Measurements from ENCODE around the gene GPC1.
"Not testable (repeated sequence)": the region's sequence is repeated elsewhere in the genome, so short reads cannot be mapped to it uniquely, and the experiment has no call there.

GPC1 gene

DNA sequence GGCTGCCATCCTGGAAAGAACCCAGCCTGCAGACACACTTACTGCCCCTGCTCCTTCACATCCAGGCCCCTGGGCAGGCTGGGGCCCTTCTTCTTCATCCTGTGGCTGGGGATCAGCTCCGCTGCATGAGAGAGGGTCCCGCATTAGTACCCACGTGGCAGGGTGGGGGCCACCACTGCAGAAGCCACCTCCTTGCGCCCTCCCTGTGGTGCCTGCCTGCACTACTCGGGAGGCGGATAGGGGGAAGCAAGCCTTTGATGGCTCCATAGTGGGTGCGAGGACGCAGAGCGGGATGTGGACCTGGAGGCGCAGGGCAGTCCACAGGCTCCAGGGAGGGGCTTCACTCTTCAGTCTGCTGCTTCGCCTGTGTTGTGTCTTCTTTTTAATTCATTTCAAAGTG is 46.7 kb downstream of the GPC1 start:
- H3K4me3 ChIP-seq (ENCODE audit: low read depth, low read length) = no peak overlapping the region
- no peak for DNase-seq (ENCODE audit: low read depth)

DNA sequence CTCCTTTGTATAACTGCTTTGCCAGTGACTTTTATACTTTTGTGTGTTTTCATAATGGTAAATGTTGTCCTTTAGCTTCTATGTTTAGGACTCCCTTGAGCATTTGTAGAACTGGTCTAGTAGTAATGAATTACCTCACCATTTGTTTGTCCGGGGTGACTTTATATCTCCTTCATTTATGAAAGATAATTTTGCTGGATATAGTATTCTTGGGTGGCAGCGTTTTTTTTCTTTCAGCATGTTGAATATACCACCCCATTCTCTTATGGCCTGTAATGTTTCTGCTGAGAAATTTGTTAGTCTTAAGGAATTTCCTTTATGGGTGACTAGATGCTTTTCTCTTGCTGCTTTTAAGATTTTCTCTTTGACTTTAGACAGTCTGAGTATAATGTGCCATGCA is 56.0 kb downstream of the GPC1 start:
- TF ChIP-seq, protein P1, sequence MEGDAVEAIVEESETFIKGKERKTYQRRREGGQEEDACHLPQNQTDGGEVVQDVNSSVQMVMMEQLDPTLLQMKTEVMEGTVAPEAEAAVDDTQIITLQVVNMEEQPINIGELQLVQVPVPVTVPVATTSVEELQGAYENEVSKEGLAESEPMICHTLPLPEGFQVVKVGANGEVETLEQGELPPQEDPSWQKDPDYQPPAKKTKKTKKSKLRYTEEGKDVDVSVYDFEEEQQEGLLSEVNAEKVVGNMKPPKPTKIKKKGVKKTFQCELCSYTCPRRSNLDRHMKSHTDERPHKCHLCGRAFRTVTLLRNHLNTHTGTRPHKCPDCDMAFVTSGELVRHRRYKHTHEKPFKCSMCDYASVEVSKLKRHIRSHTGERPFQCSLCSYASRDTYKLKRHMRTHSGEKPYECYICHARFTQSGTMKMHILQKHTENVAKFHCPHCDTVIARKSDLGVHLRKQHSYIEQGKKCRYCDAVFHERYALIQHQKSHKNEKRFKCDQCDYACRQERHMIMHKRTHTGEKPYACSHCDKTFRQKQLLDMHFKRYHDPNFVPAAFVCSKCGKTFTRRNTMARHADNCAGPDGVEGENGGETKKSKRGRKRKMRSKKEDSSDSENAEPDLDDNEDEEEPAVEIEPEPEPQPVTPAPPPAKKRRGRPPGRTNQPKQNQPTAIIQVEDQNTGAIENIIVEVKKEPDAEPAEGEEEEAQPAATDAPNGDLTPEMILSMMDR (IDR thresholded peaks at IDR 0.05; ENCODE audit: low read depth, low read length, missing control alignments) = no peak
- no peak for DNase-seq (ENCODE audit: low read depth)
- H3K4me3 ChIP-seq (ENCODE audit: low read depth, low read length) = no peak overlapping the region

More for the DNA sequence above, 46.7 kb downstream of the GPC1 start:
- TF ChIP-seq, protein P1 (IDR thresholded peaks at IDR 0.05; ENCODE audit: low read depth, low read length, missing control alignments) = no peak

DNA sequence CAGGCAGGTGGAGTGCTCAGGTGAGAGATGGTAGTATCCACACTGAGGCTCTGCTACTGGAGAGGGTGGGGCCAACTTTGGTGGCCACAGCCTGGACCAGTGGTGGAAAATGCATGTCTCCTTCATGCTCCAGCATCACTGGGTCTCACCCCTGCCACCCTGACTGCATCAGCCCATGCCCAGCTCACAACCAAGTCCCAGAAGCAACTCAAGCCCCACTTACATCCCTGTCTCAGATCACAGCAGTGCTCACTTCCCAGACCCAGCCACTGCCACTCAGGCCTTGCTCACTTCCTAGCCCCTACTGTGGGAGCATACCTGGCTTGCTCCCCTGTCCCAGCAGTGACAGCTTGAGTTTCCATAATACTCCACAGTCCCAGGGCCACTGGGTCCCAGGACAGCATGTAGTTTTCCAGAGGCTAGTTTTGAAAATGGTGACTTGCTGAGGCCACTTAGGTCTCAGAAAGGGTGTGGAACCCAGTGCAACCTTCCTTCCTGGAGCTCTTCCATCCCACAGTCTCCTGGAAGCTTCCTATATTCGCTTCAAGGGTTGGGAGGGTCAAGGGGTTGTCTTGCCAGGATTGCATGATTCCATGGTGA is 58.8 kb downstream of the GPC1 start:
- H3K4me3 ChIP-seq (ENCODE audit: low read depth, low read length) = no peak overlapping the region
- DNase-seq (ENCODE audit: low read depth) = no peak
- TF ChIP-seq, protein P1 (IDR thresholded peaks at IDR 0.05; ENCODE audit: low read depth, low read length, missing control alignments) = no peak

GRCh38 chr2:240494942-240495341 is 59.5 kb downstream of the GPC1 start:
- not testable (repeated sequence) for H3K4me3 ChIP-seq (ENCODE audit: low read depth, low read length); DNase-seq (ENCODE audit: low read depth)

GRCh38 chr2:240497082-240497481 is 61.6 kb downstream of the GPC1 start:
- not testable (repeated sequence) for DNase-seq (ENCODE audit: low read depth); H3K4me3 ChIP-seq (ENCODE audit: low read depth, low read length)

DNA sequence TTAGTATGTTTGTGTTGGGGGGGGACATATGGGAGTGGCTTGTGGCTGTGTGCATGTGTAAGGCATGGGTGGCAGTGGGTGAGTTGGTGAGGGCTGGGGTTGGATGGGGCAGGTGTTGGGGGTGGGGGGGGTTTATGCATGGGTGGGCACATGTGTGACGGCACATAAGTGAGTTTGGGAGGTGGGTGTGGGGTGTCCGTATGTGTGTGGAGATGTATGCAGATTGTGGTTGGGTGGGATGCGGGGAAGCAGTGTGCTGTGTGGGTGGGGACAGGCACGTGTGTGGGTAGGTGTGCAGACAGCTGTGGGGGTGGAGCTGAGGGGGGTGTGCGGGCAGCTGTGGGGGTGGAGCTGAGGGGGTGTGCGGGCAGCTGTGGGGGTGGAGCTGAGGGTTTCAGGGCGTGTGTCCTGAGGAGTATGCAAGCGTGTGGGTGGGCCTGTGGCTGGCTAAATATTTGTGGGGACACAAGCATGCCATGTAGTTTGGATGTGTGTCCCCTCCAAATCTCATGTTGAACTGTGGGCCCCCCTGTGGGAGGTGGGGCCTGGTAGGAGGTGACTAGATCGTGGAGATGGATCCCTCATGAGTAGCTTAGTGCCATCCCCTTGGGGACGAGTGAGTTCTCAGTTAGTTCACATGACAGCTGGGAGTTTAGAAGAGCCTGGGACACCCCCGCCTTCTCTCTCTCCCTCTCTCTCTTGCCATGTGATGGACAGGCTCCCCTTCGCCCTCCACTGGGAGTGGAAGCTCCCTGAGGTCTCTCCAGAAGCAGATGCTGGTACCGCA is 62.9 kb downstream of the GPC1 start:
- H3K4me3 ChIP-seq (ENCODE audit: low read depth, low read length) = no peak overlapping the region
- TF ChIP-seq, protein P1 (IDR thresholded peaks at IDR 0.05; ENCODE audit: low read depth, low read length, missing control alignments) = no peak
- DNase-seq (ENCODE audit: low read depth) = no peak

DNA sequence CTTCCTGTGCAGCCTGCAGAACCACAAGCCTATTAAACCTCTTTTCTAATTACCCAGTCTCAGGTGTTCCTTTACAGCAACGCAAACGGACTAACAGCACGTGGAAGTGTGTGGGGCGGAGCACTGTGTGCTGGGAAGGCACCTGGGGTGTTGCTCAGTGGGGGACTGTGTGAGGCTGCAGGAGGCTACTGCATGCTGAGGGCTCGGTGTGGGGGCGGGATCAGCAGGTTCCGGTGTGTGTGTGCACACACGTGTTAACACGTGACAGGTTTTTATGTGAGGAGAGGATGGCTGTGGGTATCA is 63.4 kb downstream of the GPC1 start:
- DNase-seq (ENCODE audit: low read depth) = no peak
- TF ChIP-seq, protein P1 (IDR thresholded peaks at IDR 0.05; ENCODE audit: low read depth, low read length, missing control alignments) = no peak
- no peak overlapping the region for H3K4me3 ChIP-seq (ENCODE audit: low read depth, low read length)

Data from GM12864 (cell line).